Measurements from ENCODE around the gene GAPDHS.
A peak's percentile ranks its signal among the peaks of the same experiment; 100 is the strongest.

GAPDHS gene

GRCh38 chr19:35539850-35540249 lies 6.6 kb downstream of the GAPDHS start:
- no peak for DNase-seq (ENCODE audit: low read depth in 3 of 3)

GRCh38 chr19:35540356-35540927 lies 7.2 kb downstream of the GAPDHS start:
- no peak for DNase-seq (ENCODE audit: low read depth in 3 of 3)

GRCh38 chr19:35542209-35542608 lies 9.0 kb downstream of the GAPDHS start:
- no peak for DNase-seq (ENCODE audit: low read depth in 3 of 3)

- no peak for DNase-seq (ENCODE audit: low read depth in 3 of 3)
Observed at GRCh38 chr19:35543280-35544109, 10.2 kb downstream of the GAPDHS start.

- no peak for DNase-seq (ENCODE audit: low read depth in 3 of 3)
Observed at GRCh38 chr19:35544110-35544802, 11.0 kb downstream of the GAPDHS start.

GRCh38 chr19:35545001-35545854 lies 12.0 kb downstream of the GAPDHS start, which contains the start of gene TMEM147:
Gene TMEM147 (plus strand): TSS chr19:35545626. CDS start chr19:35545740, 114 bp downstream.
- DNase-seq (ENCODE audit: low read depth in 3 of 3) = peak; percentile 60 to 80 (median 68)

- peak; percentile 48 to 65 (median 60) for DNase-seq (ENCODE audit: low read depth in 3 of 3)
Observed at GRCh38 chr19:35545855-35546381, 12.7 kb downstream of the GAPDHS start.

GRCh38 chr19:35546532-35546931 lies 13.3 kb downstream of the GAPDHS start:
- DNase-seq (ENCODE audit: low read depth in 3 of 3) = no peak

- DNase-seq (ENCODE audit: low read depth in 3 of 3) = peak in 1 of 3 experiments; percentile 38
Observed at GRCh38 chr19:35549174-35549788, 16.0 kb downstream of the GAPDHS start.

- no peak for DNase-seq (ENCODE audit: low read depth in 3 of 3)
Observed at GRCh38 chr19:35549879-35550523, 16.7 kb downstream of the GAPDHS start.

GRCh38 chr19:35551091-35551810 lies 18.0 kb downstream of the GAPDHS start:
- no peak for DNase-seq (ENCODE audit: low read depth in 3 of 3)

GRCh38 chr19:35552534-35553384 lies 19.5 kb downstream of the GAPDHS start:
- DNase-seq (ENCODE audit: low read depth in 3 of 3) = no peak

- no peak for DNase-seq (ENCODE audit: low read depth in 3 of 3)
Observed at GRCh38 chr19:35553385-35554000, 20.2 kb downstream of the GAPDHS start.

GRCh38 chr19:35554076-35554475 lies 20.8 kb downstream of the GAPDHS start:
- no peak for DNase-seq (ENCODE audit: low read depth in 3 of 3)

GRCh38 chr19:35555301-35556005 lies 22.2 kb downstream of the GAPDHS start:
- DNase-seq (ENCODE audit: low read depth in 3 of 3) = no peak

- no peak for DNase-seq (ENCODE audit: low read depth in 3 of 3)
Observed at GRCh38 chr19:35556025-35556590, 22.9 kb downstream of the GAPDHS start.

- DNase-seq (ENCODE audit: low read depth in 3 of 3) = no peak
Observed at GRCh38 chr19:35556846-35557538, 23.7 kb downstream of the GAPDHS start.

Measured in stimulated activated CD4-positive, alpha-beta T cell treated with anti-CD3 and anti-CD28 coated beads, TNF-alpha, amount 100 ng/mL, for 4 hours (primary cell).